NAMALWA (cell line): ENCODE results near the gene ARMC3.

Source experiments
- DNase-seq: peaks from one replicate; pipeline ENCODE4 v3.0.0-alpha.2; 2015; ENCODE audit warnings: low spot score

The ARMC3 gene

GRCh38 chr10:22993314-22993713 is 65.5 kb downstream of the ARMC3 start:
- DNase-seq: no peak

DNA sequence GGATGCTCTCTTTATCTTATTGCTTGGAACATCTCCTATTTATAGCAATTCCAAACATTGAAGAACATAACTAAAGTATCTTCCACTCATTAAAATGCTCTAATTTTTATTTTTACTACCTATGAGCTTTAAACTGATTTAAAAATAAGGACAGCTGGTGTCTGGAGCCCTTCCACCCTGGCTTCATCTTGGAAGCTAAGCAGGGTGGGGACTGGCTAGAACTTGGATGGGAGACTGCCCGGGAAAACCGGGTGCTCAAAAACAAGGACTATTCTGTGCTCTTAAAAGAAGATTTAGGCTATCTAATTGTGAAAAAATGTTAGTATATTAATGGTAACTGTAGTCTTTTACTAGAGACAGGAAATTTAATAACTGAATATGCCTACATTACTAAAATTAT is 69.2 kb downstream of the ARMC3 start:
- peak; percentile 22 for DNase-seq

DNA sequence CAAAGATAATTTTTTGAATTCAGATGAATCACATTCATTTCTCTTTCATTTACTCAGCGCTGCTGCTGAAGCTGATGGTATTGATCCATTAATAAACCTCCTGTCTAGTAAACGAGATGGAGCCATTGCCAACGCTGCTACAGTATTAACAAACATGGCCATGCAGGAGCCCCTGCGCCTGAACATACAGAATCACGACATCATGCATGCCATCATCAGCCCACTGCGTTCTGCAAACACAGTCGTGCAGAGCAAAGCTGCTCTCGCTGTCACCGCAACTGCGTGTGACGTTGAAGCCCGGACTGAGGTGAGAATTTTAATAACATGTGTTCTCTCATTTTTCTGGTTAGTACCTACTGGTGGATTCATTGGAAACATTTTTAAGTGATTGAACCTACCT is 70.2 kb downstream of the ARMC3 start:
- no peak for DNase-seq

- DNase-seq: no peak
Observed at GRCh38 chr10:22999942-23000341, 72.1 kb downstream of the ARMC3 start.

DNA sequence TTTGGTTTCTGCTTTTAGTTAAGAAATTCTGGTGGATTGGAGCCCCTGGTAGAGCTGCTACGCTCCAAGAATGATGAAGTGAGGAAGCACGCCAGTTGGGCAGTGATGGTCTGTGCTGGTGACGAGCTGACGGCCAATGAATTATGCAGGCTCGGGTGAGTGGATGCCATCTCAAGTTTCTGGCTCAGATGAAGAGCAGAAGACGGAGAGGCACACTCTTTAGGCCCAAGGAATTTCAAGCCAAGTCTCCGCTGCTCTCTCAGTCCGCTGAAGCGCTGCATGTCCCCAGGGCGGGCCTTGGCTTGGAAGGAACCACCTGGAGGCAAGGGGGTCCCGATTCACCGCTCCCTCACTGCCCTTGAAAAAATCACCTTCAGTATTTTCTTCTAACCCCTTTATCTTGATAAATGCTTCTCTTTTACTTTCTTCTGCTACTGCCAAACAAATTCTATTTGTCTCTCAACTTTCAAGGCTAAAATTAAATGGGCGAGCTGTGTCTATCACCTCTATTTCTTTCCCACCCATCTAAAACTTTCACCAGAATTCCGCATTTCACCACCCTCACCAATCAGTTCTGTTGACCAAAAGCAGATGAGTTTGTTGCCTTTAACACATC is 74.2 kb downstream of the ARMC3 start:
- no peak for DNase-seq

GRCh38 chr10:23005150-23005549 is 77.3 kb downstream of the ARMC3 start:
- DNase-seq: no peak

DNA sequence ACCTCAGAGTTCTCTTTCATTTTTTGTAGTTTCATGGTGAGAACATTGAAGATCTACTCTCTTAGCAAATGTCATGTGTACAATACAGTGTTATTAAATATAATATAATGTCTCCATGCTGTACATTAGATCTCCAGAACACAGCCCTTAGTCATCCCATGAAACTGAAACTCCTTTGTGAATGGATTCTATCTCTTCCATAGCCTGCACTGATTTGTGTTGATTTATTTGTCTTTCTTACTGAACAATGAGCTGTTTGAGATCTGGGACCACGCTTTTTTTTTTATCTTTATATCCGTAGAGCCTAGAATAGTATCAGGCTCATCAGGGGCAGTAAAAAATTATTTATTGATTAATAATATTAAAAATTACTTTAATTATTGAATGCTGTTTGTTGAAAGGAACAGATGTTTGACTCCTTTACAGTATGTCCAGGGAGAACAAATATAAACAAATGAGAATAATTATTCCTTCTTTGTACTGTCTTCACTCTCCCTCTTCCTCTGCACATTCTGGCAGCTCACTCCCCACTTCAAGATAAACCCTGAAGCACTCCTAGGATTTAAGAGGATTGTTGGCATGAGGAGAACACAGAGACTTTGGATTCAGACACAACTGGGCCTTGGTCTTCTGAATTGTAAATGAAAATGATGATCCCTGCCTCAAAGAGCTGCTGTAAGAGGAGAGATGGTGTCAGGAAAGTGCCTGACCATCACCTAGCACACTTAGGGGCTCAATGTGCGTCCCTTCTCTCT is 85.9 kb downstream of the ARMC3 start:
- no peak for DNase-seq

DNA sequence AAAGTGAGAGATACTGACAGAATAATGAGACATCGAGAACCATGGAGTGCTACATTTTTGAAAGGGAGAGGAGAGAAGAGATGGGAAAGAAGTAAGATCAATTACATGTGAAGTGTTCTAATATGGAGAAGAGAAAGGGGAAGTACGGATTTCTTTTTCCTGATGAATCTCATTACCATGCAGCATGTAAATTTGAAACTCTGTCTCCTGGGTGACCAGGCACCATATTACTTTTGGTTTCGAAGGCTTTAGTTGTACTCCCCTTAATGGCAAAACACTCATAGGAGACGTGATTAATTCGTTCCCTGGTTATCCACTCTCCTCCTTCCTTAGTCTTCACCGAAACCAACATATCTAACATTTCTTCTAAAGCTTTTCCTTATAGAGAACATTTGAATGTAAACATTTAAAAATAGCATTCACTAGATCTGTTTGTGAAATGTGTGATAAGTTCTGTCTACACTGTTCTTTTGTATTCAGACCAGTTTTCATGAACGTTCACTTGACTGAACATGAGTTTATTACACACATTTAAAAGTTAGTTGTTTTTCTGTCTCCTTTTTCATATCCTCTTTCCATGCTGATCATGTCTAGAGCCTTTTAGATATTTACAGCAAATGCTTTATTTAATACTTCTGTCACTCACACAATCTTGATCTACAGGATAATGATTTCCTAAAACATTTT is 87.3 kb downstream of the ARMC3 start:
- peak; percentile 9 for DNase-seq

DNA sequence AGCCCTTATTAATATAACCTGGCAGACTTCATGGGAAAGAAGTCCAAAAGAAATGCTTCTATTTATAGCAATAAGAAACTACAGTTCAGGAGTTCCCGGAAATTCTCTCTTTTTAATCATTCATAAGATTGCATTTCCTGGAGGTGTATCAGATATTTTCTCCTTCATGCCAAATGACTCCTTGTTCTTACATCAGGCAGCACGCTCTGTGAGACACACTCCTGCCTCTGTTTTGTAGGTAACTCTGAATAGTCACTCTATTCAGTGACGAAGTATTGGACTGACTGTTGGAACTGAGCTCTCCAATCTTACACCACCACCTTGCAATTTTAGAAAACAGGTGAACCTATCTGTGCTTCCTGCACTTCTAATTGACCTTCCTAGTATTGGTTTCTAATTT is 88.8 kb downstream of the ARMC3 start:
- no peak for DNase-seq

GRCh38 chr10:23019633-23020032 is 91.8 kb downstream of the ARMC3 start:
- DNase-seq: no peak

DNA sequence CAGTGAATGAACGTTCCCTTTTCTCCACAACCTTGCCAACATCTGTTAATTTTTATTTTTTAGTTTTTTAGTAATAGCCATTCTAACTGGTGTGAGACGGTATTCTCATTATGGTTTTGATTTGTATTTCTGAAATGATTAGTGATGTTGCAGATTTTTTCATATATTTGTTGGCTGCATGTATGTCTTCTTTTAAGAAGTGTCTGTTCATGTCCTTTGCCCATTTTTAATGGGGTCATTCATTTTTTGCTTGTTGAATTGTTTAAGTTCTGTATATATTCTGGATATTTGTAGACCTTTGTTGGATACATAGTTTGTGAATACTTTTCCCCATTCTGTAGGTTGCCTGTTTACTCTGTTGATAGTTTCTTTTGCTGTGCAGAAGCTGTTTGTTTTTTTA is 93.6 kb downstream of the ARMC3 start:
- DNase-seq: no peak

DNA sequence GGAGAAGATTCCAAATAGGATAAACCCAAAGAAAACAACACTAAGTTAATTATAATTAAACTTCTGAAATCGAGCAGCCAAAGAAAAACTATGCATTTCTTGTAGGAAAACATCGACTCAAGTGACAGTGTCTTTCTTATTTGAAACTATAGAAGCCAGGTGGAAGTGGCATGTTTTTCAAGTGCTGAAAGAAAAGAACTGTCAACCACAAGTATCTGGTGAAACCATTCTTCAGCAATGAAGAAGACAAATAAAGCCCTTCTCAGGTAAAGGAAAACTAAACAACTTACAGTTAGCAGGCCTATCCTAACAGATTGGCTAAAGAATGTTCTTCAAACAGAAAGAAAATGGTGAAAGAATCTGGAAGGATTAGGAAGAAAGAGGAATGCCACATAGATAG is 96.1 kb downstream of the ARMC3 start:
- no peak for DNase-seq

DNA sequence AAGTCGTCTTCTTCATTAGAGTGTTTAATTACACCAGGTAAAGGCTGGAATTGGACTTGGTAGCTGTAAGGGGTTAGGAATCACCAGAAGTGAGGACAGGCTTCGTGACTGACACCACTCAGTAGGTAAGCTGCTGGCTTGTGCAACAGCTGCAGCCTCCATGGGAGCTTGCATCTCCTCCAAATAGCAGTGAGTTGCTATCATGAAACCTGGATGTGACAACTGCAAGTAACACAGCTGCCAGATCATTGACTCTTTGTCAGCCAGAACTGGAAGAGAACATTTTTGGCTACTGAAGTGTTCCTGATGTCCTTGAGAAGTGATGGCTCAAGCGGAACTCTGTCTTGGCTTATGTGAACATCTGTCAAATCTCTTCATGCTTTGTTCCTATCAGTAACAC is 103.5 kb downstream of the ARMC3 start:
- DNase-seq: no peak

DNA sequence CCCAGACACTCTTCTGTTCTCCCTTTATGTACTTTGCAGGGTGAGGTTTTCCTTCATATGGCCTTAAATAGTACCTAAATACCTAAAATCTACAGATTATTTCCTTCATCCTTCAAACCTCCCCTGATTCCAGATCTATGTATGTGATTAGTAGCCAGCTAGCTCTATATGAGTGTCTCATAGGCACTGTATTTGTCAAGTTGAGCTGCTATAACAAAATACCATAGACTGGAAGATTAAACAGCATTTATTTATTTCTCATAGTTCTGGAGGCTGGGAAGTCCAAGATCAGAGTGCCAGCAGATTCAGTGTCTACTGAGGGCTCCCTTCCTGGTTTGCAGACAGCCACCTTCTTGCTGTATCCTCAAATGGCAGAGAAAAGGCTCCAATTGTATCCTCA is 106.9 kb downstream of the ARMC3 start:
- no peak for DNase-seq

DNA sequence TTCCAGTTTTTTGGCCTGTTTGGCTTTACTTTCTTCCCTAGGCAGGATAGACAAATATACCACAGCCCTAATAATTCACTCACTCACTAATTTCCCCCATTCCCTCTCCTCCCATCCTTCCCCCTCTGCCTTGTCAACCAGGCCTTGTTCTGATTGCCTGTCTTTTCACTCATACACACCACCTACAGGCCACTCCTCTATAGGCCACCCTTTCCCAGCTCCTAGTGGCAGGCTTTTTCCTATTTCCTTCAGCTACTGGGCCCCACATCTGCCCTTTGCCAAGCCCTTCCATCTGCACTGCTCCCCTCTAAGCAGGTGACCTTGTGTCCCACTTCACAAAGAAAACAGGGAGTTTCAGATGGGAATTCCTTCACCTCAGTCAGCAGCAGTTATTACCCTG is 107.7 kb downstream of the ARMC3 start:
- peak; percentile 4 for DNase-seq

DNA sequence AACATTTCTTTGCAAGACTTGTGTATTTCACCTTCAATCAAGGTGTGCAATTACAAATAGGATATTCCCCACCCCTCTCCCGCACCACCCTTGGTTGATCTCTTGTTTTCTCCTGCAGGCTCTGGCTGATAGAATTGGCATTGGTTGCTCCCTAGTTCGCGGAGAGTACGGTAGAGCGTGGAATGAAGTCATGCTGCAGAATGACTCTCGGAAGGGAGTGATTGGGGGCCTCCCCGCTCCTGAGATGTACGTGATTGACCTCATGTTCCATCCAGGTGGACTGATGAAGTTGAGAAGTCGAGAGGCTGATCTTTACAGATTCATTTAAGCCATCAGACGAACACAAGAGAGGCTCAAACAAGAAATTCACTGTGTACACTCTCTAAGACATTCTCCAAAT is 109.3 kb downstream of the ARMC3 start:
- no peak for DNase-seq

GRCh38 chr10:23037561-23037960 is 109.7 kb downstream of the ARMC3 start:
- no peak for DNase-seq

- DNase-seq: no peak
Observed at GRCh38 chr10:23038172-23038571, 110.3 kb downstream of the ARMC3 start.

GRCh38 chr10:23040002-23040401 is 112.1 kb downstream of the ARMC3 start:
- DNase-seq: no peak

DNA sequence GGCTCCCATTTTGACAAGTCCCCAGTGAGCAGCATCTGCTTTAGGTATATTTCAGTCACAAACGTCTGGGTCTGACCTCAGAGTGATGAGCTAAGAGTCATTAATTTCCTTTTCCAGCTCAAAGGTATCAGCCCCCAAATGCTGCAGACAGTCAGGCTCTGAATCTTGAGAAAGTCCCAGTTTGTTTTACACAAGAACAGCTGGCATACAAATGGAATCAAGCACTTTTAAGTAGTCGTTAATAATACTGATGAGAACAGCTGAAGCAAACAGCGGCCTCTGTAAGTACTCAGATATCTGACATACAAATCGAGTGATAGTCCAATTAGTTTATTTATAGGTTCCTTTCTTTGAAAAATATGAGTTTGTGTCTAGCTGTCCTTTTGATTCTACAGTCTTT is 118.2 kb downstream of the ARMC3 start:
- DNase-seq: no peak

GRCh38 chr10:23047201-23048050 is 119.6 kb downstream of the ARMC3 start:
- no peak for DNase-seq

GRCh38 chr10:23048191-23048590 is 120.3 kb downstream of the ARMC3 start:
- no peak for DNase-seq

DNA sequence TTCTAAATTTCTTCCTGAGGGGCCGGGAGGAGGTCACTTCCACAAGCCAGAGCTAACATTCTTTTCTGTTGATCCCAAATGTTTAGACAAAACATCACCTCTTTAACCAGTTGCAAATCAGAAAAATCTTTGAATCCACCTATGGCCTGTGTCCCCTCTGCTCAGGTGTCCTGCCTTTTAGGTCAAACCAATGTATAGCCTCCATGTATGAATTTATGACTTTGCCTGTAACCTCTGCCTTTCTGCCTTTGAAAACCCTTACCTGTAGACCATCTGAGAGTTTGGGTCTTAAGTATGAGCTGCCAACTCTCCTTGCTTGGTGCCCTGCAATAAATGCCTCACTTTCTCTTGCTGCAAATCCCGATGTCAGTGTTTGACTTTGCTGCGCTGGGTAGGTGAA is 123.4 kb downstream of the ARMC3 start:
- no peak for DNase-seq
